ENCODE data around the gene MASP1. TPM values are rescaled to one million over a fixed set of nuclear protein-coding genes. Genes with fewer than 3 reads are reported as not detected.
A peak's percentile ranks its signal among the peaks of the same experiment; 100 is the strongest.

The MASP1 gene
- total RNA-seq, 4 donors from 2014 or later, result 1.0 to 6.0 (median 2.4) TPM

DNA sequence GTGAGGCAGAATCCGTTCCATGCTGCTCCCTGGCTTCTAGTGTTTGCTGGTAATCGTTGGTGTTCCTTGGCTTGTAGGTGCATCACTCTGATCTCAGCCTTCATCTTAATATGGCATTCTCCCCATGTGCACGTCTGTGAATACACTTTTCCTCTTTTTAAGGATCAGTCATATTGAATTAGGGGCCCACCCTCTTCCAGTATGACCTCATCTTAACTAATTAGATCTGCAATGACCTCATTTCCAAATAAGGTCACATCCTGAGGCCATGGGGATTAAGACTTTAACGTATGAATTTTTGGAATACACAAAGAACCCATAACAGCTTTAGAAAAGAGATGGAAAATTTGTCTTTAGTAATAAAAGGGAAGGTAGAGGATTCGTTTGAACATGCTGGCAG lies 34.1 kb upstream of the MASP1 start:
- H3K27ac ChIP-seq, result no peak overlapping the region
- H3K9me3 ChIP-seq, result no peaks in the 10 kb centered on the region
- no peaks in the 10 kb centered on the region for H3K27me3 ChIP-seq
- DNase-seq (ENCODE audit: low spot score in 2 of 2), result no peak
- WGBS, result 55% methylated on average over 5 of the region's 5 CpGs
- no peaks in the 10 kb centered on the region for H3K36me3 ChIP-seq
- TF ChIP-seq, protein P1, sequence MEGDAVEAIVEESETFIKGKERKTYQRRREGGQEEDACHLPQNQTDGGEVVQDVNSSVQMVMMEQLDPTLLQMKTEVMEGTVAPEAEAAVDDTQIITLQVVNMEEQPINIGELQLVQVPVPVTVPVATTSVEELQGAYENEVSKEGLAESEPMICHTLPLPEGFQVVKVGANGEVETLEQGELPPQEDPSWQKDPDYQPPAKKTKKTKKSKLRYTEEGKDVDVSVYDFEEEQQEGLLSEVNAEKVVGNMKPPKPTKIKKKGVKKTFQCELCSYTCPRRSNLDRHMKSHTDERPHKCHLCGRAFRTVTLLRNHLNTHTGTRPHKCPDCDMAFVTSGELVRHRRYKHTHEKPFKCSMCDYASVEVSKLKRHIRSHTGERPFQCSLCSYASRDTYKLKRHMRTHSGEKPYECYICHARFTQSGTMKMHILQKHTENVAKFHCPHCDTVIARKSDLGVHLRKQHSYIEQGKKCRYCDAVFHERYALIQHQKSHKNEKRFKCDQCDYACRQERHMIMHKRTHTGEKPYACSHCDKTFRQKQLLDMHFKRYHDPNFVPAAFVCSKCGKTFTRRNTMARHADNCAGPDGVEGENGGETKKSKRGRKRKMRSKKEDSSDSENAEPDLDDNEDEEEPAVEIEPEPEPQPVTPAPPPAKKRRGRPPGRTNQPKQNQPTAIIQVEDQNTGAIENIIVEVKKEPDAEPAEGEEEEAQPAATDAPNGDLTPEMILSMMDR (IDR thresholded peaks at IDR 0.05), result no peak
- TF ChIP-seq EP300 (IDR thresholded peaks at IDR 0.05), result no peak
- no peak for TF ChIP-seq POLR2AphosphoS5 (IDR thresholded peaks at IDR 0.05)
- TF ChIP-seq POLR2A (IDR thresholded peaks at IDR 0.05), result no peak
- H3K4me1 ChIP-seq, result no peaks in the 10 kb centered on the region
- no peak overlapping the region for H3K4me3 ChIP-seq

DNA sequence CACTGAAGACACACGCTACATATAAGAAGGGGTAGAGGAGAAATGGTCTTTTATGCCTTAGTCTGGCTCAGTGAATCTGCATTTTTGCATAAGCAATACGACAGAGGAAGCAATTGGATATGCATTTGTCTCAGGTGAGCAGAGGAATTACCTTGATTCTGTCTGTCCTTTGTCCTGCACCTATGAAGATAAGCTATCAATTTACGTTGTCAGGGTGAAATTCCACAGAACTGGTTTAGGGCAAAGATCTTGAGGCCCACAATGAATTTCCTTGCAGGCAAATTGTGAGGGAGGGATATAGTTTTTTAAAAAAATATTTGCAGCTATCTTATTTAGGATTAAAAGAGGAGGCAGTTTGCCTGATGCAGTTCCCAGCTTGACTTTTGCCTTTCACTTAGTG lies 31.6 kb upstream of the MASP1 start:
- peaks cover 8% of the 10 kb centered on the region for H3K4me1 ChIP-seq
- no peaks in the 10 kb centered on the region for H3K27me3 ChIP-seq
- no peak overlapping the region for H3K27ac ChIP-seq
- no peaks in the 10 kb centered on the region for H3K9me3 ChIP-seq
- TF ChIP-seq EP300 (IDR thresholded peaks at IDR 0.05) (no peak), POLR2A (IDR thresholded peaks at IDR 0.05) (no peak), POLR2AphosphoS5 (IDR thresholded peaks at IDR 0.05) (no peak)
- TF ChIP-seq, protein P1 (IDR thresholded peaks at IDR 0.05), result no peak
- no peaks in the 10 kb centered on the region for H3K36me3 ChIP-seq
- WGBS, result 75% methylated on average over 3 of the region's 3 CpGs
- H3K4me3 ChIP-seq, result no peak overlapping the region
- DNase-seq (ENCODE audit: low spot score in 2 of 2), result no peak

DNA sequence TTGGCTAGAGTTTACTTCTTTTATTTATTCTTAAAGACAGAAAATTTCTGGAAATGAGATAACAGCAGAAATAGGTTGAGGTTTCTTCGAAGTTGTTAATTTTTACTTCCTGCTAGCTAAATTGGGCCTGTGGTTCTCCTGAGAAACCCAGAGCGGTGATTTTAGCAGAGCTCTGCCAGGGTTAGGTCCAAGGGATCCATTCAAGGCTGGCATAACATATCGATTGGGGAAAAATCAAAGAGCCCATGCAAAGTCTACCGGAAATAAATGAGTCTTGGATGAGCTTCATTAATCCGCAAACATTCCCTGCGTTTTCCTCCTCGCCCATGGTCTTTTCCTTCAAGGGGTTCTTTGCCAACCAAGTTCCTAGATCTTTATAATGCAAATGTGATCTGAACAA lies 30.8 kb upstream of the MASP1 start:
- DNase-seq (ENCODE audit: low spot score in 2 of 2), result no peak
- 90% methylated on average over 7 of the region's 7 CpGs for WGBS
- Histone ChIP-seq H3K4me1 (peaks cover 8% of the 10 kb centered on the region), H3K27ac (no peak overlapping the region), H3K27me3 (no peaks in the 10 kb centered on the region), H3K9me3 (no peaks in the 10 kb centered on the region), H3K36me3 (no peaks in the 10 kb centered on the region), H3K4me3 (no peak overlapping the region)
- TF ChIP-seq POLR2AphosphoS5 (IDR thresholded peaks at IDR 0.05) (no peak), EP300 (IDR thresholded peaks at IDR 0.05) (no peak), POLR2A (IDR thresholded peaks at IDR 0.05) (no peak)
- TF ChIP-seq, protein P1 (IDR thresholded peaks at IDR 0.05), result no peak

DNA sequence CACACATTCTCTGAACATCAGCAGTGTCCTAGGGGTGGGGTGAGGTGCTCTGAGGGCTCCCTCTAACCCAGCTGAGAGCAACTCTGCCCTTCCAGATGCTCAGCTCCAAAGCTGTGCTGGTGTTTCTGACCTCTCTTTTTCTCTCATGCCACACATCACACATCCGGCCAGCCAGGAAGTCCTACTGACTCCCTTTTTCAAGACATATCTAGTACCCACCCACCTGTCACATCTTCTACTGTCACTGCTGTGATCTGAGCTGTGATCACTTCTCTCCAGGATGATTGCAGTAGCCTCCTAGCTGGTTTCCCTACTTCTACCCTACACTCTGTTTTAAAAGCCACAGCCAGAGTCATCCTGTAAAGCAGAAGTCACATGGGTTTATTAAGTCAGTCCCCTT lies 30.2 kb upstream of the MASP1 start:
- H3K36me3 ChIP-seq, result no peaks in the 10 kb centered on the region
- 83% methylated on average over 1 of the region's 1 CpG for WGBS
- H3K9me3 ChIP-seq, result no peaks in the 10 kb centered on the region
- no peaks in the 10 kb centered on the region for H3K27me3 ChIP-seq
- peaks cover 8% of the 10 kb centered on the region for H3K4me1 ChIP-seq
- no peak overlapping the region for H3K27ac ChIP-seq
- TF ChIP-seq POLR2A (IDR thresholded peaks at IDR 0.05), result no peak
- TF ChIP-seq, protein P1 (IDR thresholded peaks at IDR 0.05), result no peak
- no peak for TF ChIP-seq POLR2AphosphoS5 (IDR thresholded peaks at IDR 0.05)
- no peak for TF ChIP-seq EP300 (IDR thresholded peaks at IDR 0.05)
- H3K4me3 ChIP-seq, result no peak overlapping the region
- no peak for DNase-seq (ENCODE audit: low spot score in 2 of 2)

DNA sequence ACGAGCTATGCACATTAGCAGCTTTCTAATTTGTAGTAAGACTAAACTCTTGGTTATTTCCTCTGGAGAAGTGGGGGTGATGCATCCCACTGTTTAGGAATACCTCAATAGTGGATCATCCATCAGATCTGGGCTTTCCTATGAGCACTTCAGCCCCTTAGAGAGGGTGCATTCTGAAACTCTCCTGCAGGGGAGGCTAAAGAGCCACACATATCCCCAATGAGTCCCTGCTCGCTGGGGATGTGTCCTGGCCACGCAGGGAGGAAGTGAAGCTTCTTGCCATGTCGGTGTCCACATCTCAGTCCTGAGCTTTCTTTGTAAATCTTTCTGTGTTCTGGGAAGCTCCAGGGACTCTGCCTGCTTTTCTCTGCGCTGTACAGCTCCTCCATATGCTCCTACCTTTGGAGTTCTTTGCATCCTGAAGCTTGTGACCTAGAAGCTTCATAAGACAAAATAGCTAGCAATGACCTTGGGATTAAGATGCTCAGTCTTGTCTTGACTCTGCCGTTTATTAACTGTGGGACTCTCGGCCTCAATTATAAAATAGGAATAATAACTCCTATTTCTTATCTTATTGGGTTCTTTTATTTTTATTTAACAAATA lies 28.3 kb upstream of the MASP1 start:
- Histone ChIP-seq H3K4me3 (peak overlapping the region; percentile 24), H3K9me3 (no peaks in the 10 kb centered on the region), H3K27ac (no peak overlapping the region), H3K4me1 (peaks cover 8% of the 10 kb centered on the region), H3K36me3 (no peaks in the 10 kb centered on the region), H3K27me3 (no peaks in the 10 kb centered on the region)
- DNase-seq (ENCODE audit: low spot score in 2 of 2), result peak in 1 of 2 donors; percentile 76
- WGBS, result 37% methylated on average over 7 of the region's 7 CpGs
- TF ChIP-seq EP300 (IDR thresholded peaks at IDR 0.05) (no peak), POLR2AphosphoS5 (IDR thresholded peaks at IDR 0.05) (no peak), POLR2A (IDR thresholded peaks at IDR 0.05) (no peak)
- TF ChIP-seq, protein P1 (IDR thresholded peaks at IDR 0.05), result peak; percentile 80 to 84

Data from suprapubic skin (tissue), 4 donors.